EL (cell line): Measurements from ENCODE around the gene PLEKHA4.

Experiments
- DNase-seq: peaks from one replicate; pipeline ENCODE4 v3.0.0-alpha.2; 2016

Gene PLEKHA4

DNA sequence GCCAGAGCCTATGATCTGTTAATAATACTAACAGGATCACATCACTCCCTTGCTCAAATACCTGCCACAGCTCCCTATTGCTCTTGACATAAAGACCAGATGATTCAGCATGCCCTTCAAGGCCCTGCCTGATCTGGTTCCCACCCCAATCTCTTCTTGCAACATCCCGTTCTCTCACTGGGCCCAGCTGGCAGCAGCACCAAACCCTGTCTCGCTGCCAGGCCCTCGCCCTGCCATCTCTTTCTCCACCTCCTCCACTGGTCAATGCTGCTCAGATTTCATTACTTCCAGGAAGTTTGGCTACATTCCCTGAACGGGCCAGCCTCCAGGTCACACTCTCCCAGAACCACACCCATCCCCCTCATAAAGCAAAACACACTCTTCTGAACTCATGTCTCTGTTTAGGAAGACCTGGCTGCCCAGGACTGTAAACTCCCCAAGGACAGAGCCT is 49.0 kb downstream of the PLEKHA4 start:
- DNase-seq = peak; percentile 77

DNA sequence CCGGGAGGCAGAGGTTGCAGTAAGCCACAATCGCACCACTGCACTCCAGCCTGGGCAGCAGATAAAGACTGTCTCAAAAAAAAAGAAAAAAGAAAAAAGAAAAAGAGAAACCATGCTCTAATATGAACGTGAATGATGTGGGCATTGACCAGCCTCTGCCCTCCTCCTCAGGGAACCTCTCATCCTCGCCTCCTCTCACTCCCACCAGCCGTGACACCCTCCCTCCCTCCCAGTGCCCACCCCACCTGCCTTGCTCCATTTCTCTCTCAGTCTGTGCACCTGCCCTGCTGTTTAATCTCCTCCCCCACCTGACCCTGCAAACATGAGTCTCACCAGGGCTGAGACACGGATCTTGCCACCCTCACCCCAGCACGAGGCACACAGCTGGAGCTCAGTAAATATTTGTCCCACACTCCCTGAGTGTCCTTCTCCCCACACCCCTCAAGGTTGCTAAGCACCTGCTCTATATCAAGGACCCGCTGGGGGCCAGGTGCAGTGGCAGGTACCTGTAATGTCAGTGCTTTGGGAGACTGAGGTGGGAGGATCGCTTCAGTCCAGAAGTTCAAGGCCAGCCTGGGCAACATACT is 50.1 kb downstream of the PLEKHA4 start:
- DNase-seq = no peak

DNA sequence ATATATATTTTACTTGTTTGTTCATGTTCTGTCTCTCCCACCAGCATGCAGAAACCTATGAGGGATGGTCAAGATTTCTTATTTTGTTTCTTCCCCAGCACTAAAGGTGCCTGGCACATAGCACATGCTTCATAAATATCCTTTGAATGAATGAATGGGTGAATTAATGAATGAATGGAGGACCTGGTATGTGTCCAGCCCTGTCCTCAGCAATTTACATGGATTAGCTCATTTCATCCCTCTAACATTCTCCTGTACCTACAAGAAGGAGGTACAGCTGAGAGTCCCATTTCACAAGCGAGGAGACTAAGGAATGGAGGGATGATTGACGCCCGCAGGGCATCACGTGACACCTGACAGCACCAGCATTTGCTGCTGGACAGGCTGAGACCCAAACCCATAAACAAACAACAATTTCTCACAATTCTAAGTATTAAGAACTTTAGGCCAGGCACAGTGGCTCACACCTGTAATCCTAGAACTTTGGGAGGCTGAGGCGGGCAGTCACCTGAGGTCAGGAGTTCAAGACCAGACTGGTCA is 50.8 kb downstream of the PLEKHA4 start:
- DNase-seq = no peak

DNA sequence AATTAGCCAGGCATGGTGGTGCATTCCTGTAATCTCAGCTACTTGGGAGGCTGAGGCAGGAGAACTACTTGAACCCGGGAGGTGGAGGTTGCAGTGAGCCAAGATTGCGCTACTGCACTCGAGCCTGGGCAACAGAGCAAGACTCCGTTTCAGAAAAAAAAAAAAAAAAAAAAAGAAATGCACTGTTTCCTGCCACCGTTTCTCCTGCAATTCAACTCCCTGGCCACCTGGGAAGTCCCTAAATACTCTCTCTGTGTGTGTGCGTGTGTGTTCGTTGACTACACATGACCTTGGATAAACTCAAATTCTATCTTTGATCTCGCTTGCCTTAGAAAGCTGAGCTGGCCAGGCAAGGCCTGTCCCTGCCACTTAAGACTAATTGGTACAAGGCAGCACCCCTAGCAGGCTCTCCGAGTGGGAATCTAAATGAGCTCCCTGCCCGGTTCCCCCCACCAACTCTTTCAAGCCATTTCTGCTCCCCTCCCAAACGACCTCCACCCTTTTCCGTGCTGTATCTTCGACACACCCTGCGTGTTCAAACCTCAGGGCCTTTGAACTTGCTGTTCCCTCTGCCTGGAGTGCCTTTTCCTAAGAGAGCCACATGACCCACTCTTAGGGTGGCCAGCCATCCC is 52.4 kb downstream of the PLEKHA4 start:
- DNase-seq = no peak

DNA sequence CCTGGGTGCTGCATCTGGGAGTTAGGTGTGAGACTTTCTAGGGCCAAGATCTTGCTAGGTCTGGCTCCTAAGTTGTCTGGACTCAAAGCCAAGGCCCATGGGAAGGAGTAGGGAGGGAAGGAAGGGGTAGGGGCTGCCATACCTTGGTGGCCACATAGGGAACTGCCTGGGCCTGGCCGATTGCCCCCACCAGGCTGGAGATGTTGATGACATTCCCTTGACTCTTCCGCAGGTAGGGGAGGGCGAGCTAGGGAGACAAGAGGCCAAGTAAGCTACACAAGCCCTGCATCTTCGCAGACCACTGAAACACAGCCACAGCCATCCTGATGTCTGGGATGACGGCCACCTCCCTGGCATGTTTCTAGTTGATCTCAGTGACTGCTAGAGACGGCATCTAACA is 53.5 kb downstream of the PLEKHA4 start:
- DNase-seq = no peak

DNA sequence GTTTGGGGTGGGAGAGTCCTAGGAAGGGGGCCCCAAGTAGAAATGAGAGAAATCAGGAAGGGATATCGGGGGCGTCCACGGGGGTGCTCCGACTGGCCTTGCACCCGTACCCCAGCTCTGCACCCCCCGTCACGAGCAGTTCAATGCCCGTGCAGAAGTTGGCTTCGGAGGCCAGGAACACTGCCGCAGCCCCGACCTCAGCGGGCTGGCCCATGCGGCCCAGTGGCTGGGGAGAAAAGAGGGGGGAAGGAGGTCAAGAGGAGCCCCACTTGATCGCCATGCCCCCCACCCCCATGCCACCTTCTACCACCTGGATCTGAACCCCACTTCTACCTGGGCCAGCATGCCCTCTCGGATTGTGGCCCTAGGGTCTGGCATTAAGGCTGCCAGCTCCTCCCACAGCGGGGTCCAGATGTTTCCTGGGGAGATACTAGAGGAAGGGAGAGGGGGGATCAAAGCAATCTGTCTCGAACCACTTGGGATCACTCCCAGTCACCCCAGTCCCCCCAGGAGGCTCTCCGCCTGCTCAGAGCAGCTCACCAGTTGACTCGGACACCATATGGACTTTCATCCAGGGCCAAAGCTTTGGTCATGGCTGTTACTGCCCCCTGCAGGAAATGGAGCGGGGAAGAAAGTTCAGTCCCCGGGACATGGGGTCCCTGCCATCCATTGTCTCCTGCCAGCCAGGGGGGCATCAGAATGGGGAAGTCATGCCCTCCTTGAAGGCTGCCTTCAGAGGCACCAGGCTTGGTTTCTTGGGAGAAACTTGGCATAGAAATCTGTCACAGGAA is 55.1 kb downstream of the PLEKHA4 start:
- no peak for DNase-seq

DNA sequence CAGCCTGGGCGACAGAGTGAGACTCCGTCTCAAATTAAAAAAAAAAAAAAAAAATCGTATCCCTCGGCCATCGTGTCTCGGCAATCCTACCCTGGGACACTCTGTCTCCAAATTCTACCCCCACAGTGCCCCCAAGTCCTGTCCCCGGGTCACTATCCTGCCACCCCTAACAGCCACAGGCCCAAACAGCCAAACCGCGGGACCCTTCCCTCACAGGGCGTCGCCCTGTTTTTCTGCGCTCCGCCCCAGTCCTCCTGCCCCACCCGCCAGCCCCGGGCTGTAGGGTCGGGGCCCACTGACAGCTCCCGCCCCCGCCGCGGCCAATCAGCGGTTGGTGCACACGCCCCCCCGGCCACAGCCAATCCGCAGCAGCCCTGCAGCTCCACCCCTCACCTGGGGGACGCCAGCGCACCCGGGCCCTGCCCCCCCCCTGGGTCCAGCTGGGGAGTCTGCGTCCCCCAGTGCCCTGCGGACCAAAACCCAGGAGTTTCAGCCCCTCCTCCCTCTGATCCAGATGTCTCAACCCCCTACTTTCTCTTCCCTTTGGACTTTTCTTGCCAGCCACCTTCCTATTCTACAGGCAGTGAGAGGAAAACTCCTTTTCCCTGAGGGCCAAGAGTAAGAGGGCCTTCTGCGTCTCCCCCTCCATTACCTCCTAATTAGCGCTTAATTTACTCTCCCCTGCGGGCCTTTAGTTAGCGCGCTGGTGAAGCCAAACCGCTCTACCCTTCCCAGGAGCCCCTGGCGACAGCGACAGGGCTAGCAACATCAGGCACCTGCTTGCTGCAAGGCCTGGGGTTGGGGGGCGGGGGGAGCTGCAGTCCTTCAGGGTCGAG is 56.1 kb downstream of the PLEKHA4 start:
- peak; percentile 71 for DNase-seq

DNA sequence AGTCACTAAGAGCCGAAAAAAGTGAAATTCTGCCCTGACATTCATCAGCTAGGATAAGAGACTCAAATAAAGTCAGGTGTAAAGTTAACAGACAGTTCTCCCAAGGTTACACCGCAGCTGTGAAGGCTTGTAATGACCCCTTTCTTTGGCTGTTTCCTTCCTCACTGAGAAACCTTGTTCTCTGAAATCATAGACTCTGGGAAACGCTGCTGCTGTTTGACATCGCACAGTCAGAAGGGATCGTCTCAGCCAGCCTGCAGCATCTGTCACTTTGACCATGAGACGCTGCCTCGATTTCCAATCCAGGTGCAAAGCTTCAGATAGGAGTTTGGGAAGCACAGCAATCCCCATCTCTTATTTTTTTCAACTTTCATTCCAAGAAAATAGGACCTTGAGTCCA is 58.3 kb downstream of the PLEKHA4 start:
- no peak for DNase-seq

DNA sequence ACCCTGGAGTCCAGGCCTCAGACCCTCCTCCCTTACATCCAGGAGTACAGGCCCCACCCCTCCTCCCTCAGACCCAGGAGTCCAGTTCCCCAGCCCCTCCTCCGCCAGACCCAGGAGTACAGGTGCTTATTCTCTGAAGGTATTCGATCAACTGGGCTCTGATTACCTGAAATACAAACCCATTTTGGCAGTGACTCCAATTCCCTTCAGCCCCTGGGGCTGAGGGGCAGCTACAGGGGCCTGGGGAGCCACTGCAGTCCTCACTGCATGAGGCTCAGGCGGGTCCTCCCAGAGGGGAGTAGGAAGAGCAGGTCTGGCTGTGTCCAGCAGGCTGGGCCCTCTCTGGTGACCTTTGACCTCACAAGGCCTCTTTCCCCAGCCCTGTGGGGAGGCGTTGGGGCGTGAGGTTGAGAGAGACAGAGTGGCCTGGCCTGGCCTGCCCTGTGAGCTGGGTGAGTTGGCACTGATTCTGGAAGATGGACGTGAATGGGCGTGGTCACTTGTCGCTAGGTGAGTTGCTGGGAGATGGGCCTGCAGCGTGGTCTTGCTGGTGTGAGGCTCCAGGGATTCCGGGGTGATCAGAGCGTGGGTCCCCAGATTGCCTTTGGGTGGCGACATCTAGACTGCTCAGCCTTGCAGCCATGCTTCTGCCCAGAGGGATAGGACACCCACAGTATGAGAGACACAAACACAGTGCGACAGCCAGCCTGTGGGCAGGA is 60.7 kb downstream of the PLEKHA4 start:
- no peak for DNase-seq

DNA sequence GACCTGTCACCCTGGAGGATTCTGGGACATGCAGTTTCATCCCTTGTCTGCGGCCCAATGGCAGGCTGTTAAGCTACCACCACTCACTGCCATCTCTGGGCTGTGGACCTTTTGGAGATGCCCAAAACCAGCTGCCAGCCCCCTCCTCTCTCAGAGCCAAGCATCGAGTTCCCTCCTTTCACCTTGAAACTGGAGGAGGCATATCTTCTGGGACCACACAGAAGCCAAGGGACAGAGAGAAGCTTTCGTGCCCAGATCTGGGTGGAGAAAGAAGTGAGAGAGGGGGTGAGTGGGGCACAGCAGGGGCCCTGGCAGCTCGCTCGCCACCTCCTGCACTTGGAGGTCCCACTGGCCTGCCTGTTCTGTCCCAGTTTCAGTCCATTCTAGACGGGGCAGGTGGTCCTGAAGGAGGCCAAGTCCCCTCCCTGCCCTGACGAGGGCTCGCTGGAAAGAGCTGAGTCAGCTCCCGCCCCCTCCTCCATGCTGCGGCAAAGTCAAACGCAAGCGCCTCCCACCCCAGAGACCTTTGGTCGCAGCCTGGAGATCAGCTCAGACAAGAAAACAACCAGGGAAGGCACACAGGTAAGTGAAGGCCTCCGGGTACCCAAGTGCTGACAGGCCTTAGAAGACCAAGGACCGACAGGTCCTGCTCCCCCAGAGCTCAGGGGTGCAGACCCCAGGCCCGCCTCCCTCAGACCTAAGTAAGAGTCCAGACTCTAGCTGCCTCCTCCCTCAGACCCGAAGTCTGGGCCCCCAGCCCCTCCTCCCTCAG is 61.4 kb downstream of the PLEKHA4 start:
- no peak for DNase-seq

DNA sequence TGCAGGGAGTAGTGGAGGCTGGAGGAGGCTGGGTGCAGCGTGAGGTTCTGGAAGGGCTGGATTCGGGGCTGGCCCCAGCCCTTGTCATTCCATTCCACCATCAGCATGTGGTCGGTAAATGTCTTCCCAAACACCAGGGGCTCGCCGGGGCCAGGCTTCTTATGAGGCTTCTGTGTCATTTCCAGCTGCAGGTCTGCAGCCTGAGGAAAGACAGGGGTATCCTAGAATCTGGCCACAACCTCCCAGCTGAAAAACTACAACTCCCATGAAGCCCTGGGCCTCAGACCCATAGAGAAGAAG is 61.9 kb downstream of the PLEKHA4 start:
- DNase-seq = peak; percentile 57

DNA sequence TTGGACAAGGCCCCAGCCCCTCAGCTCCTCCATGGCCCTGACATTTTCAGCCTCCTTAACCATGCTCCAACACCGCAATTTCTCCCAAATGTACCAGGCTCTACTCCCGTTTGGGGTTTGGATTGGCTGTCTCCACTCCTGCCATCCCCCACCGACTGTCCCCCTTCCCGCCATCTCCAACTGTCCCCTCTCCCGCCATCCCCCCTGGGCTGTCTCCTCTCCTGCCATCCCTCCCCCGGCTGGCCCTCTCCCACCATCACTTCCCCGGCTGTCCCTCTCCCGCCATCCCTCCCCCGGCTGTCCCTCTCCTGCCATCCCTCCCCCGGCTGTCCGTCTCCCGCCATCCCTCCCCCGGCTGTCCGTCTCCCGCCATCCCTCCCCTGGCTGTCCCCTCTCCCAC is 63.0 kb downstream of the PLEKHA4 start:
- no peak for DNase-seq

DNA sequence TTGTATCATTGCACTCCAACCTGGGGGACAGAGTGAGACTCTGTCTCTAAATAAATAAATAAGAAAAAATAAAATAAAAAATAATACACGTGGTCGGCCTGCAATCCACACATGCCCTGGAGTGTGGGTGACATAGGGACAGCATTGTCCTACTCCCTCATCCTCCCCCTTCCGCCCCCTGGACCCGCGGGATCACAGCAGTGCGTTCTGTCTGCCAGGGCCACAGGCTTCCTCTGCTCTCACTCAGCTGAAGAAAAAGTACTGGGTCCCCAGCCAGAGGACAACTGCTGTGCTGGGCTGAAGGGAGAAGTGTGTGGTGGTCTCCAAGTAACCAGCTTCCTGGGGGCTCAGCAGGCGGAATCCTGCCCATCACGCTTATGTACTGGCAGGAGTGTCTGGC is 63.9 kb downstream of the PLEKHA4 start:
- no peak for DNase-seq

DNA sequence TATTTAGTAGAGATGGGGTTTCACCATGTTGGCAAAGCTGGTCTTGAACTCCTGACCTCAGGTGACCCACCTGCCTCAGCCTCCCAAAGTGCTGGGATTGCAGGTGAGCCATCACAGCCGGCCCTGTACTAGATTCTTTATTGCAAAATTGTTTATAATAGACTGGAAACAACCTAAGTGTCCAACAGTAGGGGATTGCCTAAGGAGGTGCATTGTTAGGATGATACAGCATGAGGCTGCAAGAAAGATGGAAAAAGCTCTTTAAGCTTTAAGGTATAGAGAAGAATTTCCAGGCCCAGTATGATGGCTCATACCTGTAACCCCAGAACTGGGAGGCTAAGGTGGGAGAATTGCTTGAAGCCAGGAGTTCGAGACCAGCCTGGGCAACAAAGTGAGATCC is 65.8 kb downstream of the PLEKHA4 start:
- no peak for DNase-seq

DNA sequence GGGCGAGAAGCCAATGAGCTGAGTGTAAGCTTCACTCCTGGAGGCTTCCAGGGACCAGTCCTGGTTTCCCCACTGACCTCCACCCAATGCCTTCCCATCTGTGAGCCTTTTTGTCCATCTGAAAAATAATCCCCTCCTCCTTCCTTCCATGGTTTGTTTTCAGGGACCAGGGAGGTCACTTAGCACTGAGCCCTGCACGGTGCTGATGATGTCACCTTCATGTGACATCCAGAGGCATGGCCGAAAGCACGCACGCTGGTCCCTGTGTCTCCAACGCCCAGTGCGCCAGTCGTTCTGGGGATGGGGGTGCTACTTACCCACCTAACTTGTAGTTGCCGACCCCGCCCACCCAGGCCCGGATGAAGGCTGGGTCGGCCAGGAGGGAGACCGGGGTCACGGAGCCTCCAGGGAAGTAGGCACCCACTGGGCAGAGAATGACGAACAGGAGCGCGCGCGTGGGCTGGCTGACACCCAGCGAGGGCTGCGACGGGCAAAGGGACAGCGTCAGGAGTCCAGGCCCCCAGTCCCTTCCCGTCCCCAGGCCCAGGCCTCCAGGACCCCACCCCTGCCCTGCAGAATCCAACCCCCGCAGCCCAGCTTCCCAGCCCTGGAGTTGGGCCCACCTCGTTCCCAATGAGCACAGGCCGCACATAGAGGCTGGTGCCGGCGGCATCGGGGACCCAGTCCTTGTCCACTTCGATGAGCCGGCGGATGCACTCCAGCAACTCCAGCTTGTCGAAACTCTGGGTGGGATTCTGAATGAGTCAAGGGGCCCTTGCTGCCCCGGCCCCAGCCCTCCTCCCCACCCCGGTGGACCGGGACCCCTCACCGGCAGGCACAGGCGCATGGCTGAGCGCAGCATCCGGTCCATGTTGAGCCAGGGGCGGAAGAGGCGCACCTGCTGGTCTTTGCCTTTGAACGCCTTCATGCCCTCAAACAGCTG is 68.8 kb downstream of the PLEKHA4 start:
- DNase-seq = no peak

DNA sequence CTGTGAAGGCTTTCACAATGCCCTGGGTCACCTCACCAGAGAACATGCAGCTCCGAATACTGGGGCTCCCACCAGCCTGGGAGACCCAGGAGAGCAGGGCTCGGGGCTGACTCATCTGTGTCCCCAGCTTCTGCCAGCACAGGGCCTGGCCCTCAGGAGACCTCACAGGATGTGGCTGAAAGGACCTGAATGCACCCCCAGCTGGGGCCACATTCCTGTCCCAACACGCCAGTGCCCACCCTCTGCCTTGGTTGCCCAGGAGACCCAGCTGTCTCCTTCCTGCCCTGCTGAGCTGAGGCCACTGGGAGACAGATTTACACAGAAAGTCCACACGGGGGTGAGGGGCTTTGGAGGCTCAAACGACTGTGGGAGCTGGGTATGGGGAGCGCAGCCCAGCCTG is 69.5 kb downstream of the PLEKHA4 start:
- peak; percentile 65 for DNase-seq

DNA sequence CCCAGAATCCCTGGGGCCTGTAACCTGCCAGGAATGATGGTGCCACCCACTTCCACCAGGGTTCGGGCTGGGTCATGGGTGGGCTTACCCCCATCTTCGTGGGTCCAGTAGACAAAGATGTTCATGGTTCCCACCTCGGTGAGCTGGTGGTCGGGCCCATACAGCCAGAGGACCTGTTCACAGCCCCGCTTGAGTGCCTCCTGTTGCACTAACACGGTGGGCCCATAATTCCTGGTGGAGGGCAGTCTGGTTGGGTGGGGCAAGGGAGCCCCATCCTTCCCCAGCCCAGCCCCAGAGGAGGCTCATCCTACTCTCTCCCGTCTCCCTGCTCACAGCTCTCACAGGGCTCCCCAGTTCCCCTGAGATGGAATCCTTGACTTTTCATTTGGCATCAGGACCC is 71.3 kb downstream of the PLEKHA4 start:
- DNase-seq = no peak

DNA sequence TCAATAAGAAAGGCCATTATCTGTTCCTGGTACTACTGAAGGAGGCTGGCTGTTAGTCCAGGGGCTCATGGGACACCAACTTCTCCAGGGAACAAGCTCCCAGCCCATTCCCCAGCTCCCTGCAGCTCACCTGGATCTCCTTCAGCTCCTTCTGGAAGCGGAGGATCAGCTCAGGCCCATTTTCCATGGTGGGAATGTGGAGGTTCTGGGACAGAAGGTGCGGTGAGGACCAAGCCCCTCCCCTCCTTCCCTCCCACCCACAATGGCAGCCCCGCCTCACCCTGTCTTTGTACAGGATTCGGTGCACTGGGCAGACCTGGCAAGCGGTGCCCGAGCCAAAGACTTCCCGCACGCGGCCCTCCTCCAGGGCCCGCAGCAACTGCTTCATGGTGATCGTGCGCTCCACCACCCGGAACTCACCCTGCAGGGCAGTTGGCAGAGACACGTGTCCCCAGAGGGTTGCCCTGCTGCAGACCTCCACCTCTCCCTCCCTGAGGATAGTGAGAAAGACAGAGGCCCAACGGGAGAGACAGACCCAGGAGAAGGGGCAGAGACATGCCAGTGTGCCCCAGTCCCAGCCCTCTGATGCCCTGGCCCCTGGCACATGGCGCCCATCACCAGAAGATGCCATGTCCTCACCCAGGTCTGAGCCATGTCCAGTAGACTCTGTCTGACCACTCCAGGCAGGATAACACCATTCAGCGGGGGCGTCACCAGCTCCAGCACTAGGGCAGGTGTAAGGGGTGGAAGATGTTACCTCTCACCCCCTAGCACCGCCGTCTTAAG is 71.9 kb downstream of the PLEKHA4 start:
- no peak for DNase-seq

DNA sequence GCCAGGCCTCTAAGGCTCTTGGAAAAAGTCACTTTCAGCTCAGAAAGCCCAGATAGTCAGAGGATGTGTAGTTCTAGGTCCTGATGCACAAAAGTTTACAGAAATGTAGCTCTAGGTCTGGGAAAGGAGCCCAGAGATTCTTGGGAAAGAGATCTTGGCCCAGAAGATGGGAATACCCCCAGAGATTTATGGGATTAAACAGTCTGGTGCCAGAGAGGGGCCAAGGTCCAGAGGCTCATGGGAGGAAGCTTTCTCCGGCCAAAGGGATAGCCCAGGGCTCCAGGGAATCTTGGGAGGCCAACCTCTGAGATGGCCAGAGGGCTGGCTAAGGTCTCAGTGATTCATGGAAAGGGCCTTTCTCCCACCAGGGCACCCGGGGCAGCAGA is 72.7 kb downstream of the PLEKHA4 start:
- DNase-seq = no peak
